M059J (cell line): Measurements from ENCODE around the gene CEBPE. TPM values are rescaled to one million over a fixed set of nuclear protein-coding genes. Genes with fewer than 3 reads are reported as not detected.

ENCODE experiments used
- DNase-seq: peaks from one replicate; pipeline ENCODE4 v3.0.0-alpha.2; 2012; ENCODE audit warnings: low read depth
- total RNA-seq: library from RNA; depleted of rRNA; stranded (reverse); fragments of >200 nt; shearing (Covaris generic); gene quantifications from 2 replicates; pipeline ENCODE4 v1.2.3, GENCODE V29; 2014

The CEBPE gene
- total RNA-seq, 1 experiment from 2014 or later, result not detected

GRCh38 chr14:23103581-23103980 lies 15.5 kb downstream of the CEBPE start:
- no peak for DNase-seq

GRCh38 chr14:23102801-23103200 lies 16.3 kb downstream of the CEBPE start:
- DNase-seq, result no peak

- DNase-seq, result no peak
These were observed 16.9 kb downstream of the CEBPE start for GRCh38 chr14:23101986-23102625.

GRCh38 chr14:23101213-23101970 lies 17.7 kb downstream of the CEBPE start:
- no peak for DNase-seq

- DNase-seq, result no peak
These were observed 19.7 kb downstream of the CEBPE start for GRCh38 chr14:23099212-23099861.

GRCh38 chr14:23097786-23098185 lies 21.3 kb downstream of the CEBPE start:
- DNase-seq, result no peak

- peak; percentile 99 for DNase-seq
These were observed 23.6 kb downstream of the CEBPE start, which contains the start of gene C14orf119 for GRCh38 chr14:23095196-23096108. TSS of gene C14orf119 (plus strand) at chr14:23095505. CDS start at chr14:23097659, 2,154 bp downstream.

GRCh38 chr14:23094666-23095195 lies 24.3 kb downstream of the CEBPE start, which contains the start of gene ACIN1:
TSS of gene ACIN1 (minus strand) at chr14:23095136. CDS start at chr14:23095112, 24 bp downstream.
- DNase-seq, result peak; percentile 82

GRCh38 chr14:23093991-23094665 lies 24.9 kb downstream of the CEBPE start:
- DNase-seq, result no peak

- DNase-seq, result no peak
These were observed 25.5 kb downstream of the CEBPE start for GRCh38 chr14:23093526-23093925.

- DNase-seq, result no peak
These were observed 26.0 kb downstream of the CEBPE start for GRCh38 chr14:23093104-23093503.

- DNase-seq, result no peak
These were observed 27.5 kb downstream of the CEBPE start for GRCh38 chr14:23091294-23092225.

GRCh38 chr14:23090254-23090636 lies 28.8 kb downstream of the CEBPE start:
- DNase-seq, result no peak

GRCh38 chr14:23089498-23090253 lies 29.4 kb downstream of the CEBPE start:
- DNase-seq, result no peak

GRCh38 chr14:23086565-23086964 lies 32.5 kb downstream of the CEBPE start:
- DNase-seq, result no peak

GRCh38 chr14:23085458-23085857 lies 33.6 kb downstream of the CEBPE start:
- DNase-seq, result no peak

GRCh38 chr14:23080474-23080873 lies 38.6 kb downstream of the CEBPE start:
- no peak for DNase-seq

- peak; percentile 21 for DNase-seq
These were observed 39.3 kb downstream of the CEBPE start for GRCh38 chr14:23079716-23080115.

GRCh38 chr14:23078692-23079116 lies 40.4 kb downstream of the CEBPE start:
- peak; percentile 96 for DNase-seq
